Skeletal muscle satellite cell (primary cell): ENCODE data around the gene APOL1.
"Not testable (repeated sequence)": the region's sequence is repeated elsewhere in the genome, so short reads cannot be mapped to it uniquely, and the experiment has no call there.

Source experiments
- H3K27me3 ChIP-seq: 2 replicates; pipeline ENCODE4 v1.7.0; 2013; ENCODE audit warnings: low read length; ENCODE audit not compliant: control insufficient read depth, insufficient read depth
- H3K36me3 ChIP-seq: 2 replicates; pipeline ENCODE4 v1.7.0; 2013; ENCODE audit warnings: mild to moderate bottlenecking, control low read depth, low read length; ENCODE audit not compliant: insufficient read depth
- H3K4me1 ChIP-seq: 2 replicates; pipeline ENCODE4 v1.7.0; 2013; ENCODE audit warnings: low read length; ENCODE audit not compliant: control insufficient read depth, insufficient read depth
- H3K4me2 ChIP-seq: 2 replicates; pipeline ENCODE4 v1.7.0; 2013; ENCODE audit warnings: mild to moderate bottlenecking, low read length
- H3K4me3 ChIP-seq: 2 replicates; pipeline ENCODE4 v1.7.0; 2013; ENCODE audit warnings: low read length
- H3K9ac ChIP-seq: 2 replicates; pipeline ENCODE4 v1.7.0; 2013; ENCODE audit warnings: mild to moderate bottlenecking, low read depth, low read length, moderate library complexity
- H3K9me3 ChIP-seq: replicated peaks from 2 replicates; pipeline ENCODE4 v1.7.0; 2013; ENCODE audit warnings: mild to moderate bottlenecking, control low read depth, low read length

The APOL1 gene

DNA sequence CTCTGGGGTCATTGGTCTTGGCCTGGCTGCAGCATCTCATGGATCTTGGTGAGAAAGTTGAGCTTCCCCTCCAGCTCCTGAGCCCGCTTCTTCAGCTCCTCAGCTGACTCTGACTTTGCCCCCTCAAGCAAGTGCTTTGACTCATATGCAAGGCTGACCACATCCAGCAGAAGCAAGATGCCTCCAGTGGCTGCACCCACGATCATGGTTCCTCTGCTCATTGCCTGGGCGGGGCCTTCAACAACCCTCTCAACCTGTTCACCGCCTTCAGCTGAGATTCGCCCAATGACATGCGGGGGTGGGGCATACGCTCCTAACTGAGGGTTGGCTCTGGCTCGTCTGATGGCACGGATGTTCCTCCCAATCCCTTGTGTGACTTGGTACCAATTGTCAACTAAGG lies 25.5 kb upstream of the APOL1 start:
- Histone ChIP-seq H3K36me3 (peaks cover 38% of the 10 kb centered on the region), H3K27me3 (no peaks in the 10 kb centered on the region), H3K9ac (no peak overlapping the region), H3K9me3 (no peaks in the 10 kb centered on the region), H3K4me1 (no peaks in the 10 kb centered on the region), H3K4me2 (no peak overlapping the region), H3K4me3 (no peak overlapping the region)

DNA sequence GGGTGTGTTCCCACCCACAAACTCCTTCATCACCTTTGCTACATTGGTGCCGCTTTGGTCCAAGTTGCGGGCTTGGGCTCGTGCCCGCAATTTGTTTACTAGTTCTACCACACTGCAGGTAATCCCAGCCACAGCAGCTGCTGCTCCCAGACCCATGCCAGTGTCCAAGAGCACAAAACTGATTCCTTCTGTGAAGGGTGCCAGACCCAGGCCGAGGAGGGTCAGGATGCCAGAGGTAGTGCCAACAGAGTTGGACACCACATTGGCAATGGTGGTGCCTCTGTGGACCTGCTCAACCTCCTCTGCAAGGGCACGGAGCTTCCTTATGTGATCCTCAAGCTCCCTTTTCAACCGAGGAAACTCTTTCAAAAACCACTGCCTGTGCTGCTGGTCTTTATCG lies 25.1 kb upstream of the APOL1 start:
- H3K9ac ChIP-seq, result no peak overlapping the region
- H3K4me2 ChIP-seq, result no peak overlapping the region
- no peak overlapping the region for H3K4me3 ChIP-seq
- H3K9me3 ChIP-seq, result no peaks in the 10 kb centered on the region
- no peaks in the 10 kb centered on the region for H3K27me3 ChIP-seq
- H3K4me1 ChIP-seq, result no peaks in the 10 kb centered on the region
- H3K36me3 ChIP-seq, result peaks cover 42% of the 10 kb centered on the region

DNA sequence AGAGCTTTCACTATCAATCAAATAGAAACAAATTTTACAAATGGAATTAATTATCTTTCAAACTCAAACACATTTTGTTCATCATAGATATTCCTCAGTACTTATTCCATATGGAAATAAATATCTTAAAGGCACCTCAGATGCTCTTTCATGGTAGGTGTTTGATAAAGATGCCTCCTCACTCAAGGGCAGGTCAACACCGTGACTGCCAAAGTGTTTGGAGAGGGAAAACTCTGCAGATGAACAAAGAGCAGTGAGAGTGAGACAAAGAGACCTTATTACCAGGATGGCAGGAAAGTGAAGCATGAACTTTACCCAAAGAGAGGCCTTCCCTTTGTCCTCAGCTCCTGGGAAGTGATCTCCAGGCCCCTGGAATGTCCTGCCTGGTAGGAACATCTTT lies 24.6 kb upstream of the APOL1 start:
- H3K9me3 ChIP-seq, H3K4me3 ChIP-seq, H3K9ac ChIP-seq, H3K4me1 ChIP-seq, H3K4me2 ChIP-seq, H3K27me3 ChIP-seq: not testable (repeated sequence)
- peaks cover 48% of the 10 kb centered on the region for H3K36me3 ChIP-seq

DNA sequence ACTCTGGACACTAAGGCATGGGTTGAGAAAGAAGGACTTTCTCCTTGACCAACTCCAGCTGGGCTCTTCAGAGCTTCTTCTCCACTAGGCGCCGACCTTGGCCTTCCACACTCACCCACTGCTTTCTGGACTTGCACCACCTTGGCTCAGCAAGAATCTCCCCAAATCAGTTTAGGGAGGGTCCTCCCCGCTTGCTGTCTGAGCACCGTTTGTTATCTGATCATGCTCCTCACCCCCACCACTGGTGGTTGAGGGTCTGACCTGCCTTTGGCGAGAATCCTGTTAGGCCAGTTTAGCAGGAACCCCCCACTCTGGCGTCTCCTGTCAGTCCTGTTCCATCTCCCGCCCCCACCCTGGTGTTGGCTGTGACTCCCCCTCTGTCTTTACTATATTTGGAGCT lies 24.0 kb upstream of the APOL1 start:
- Histone ChIP-seq H3K9me3 (no peaks in the 10 kb centered on the region), H3K4me3 (no peak overlapping the region), H3K4me1 (no peaks in the 10 kb centered on the region), H3K4me2 (no peak overlapping the region), H3K9ac (no peak overlapping the region), H3K27me3 (no peaks in the 10 kb centered on the region), H3K36me3 (peaks cover 50% of the 10 kb centered on the region)

DNA sequence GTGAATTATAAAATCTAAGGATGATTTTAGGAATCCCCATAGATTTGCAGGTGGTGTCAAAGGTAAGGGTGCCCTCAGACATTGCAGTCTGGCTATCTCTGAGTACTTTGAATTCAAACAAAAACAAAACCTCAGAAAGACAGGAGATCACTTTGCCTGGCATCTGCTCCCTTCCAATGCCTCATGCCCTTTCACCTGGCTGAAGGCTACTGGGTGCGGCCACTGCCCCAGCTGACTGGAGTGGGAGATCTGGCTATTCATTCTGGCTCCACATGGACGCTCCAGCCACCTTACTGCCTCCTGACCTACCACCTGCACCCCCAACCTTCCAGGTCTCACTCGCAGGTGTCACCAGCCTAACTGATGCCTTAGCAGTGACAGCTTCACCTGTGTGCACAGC lies 23.3 kb upstream of the APOL1 start:
- not testable (repeated sequence) for H3K4me1 ChIP-seq, H3K4me3 ChIP-seq, H3K27me3 ChIP-seq, H3K4me2 ChIP-seq, H3K9me3 ChIP-seq, H3K9ac ChIP-seq
- H3K36me3 ChIP-seq, result peaks cover 50% of the 10 kb centered on the region

DNA sequence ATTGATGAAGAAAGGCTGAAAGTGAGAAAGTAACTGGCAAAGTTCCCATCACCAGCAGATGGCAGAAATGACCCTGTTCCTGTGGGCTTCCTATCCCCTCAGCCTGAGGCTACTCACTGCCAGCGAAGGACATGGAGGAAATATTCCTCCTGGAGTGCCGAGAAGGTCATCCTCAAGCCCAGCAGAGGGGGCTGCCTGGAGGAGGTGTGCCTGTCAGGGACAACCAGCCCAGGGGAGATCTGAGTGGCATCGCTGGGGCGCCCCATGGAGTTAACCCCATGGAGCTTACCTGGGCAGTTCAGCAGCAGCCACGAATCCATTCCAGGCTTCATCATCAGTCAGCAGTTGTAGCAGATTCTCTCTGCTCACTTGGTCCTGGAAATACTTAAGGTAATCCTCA lies 21.9 kb upstream of the APOL1 start:
- not testable (repeated sequence) for H3K4me2 ChIP-seq, H3K4me3 ChIP-seq, H3K27me3 ChIP-seq, H3K9me3 ChIP-seq, H3K9ac ChIP-seq, H3K4me1 ChIP-seq
- H3K36me3 ChIP-seq, result peaks cover 50% of the 10 kb centered on the region

DNA sequence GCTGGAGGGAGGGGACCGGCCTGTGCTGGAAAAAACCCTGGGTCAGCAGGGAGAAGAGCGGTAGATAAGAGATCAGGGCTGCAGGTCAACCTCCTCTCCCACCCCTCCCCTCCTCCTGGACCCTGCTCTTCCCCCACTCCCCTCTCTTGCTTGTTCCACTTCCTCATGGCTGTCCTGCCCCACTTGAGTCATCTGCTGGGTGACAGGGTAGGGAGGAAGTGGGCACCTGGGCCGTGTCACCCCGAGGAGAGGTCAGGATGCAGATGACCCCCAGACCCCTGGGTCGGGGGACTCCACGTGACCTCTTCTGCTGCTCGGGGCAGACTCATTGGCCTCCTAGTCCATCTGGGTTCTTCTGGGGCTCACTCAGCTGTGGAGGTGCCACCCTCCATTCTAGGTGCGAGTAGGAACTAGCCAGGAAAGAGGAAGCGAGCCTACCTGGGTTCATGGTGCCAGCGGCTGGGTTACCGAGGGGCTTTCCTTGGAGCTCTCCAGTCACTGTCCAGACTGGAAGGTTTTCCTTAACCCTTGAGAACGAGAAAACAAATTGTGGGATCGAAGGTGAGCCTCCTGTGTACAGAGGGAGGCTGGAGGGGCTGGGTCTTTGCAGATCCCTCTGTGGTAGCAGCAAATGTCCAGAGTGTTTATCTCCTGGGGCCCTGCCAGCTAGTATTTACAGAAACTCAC lies 20.1 kb upstream of the APOL1 start:
- H3K27me3 ChIP-seq, result no peaks in the 10 kb centered on the region
- H3K9ac ChIP-seq, result no peak overlapping the region
- peaks cover 12% of the 10 kb centered on the region for H3K4me1 ChIP-seq
- no peak overlapping the region for H3K4me2 ChIP-seq
- no peaks in the 10 kb centered on the region for H3K9me3 ChIP-seq
- peaks cover 47% of the 10 kb centered on the region for H3K36me3 ChIP-seq
- no peak overlapping the region for H3K4me3 ChIP-seq

DNA sequence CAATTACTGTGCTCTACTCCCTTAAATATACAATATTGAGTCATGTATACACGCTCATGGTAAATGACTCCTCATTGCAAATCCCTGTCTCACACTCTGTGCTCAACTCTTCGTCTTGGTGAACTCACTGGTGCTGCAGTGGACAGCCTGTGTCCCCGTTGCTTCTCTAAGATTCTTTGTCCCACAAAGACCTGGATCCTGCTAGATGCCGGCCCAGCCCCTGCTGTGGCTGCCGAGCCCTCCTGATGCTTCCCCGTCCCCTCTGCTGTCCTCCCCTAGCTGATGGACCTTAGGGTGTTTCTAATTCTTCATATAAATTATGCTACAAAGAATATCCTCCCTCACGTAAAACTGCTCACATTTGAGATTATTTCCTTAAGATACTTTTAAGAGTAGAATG lies 19.1 kb upstream of the APOL1 start:
- Histone ChIP-seq H3K9ac (no peak overlapping the region), H3K4me3 (no peak overlapping the region), H3K9me3 (no peaks in the 10 kb centered on the region), H3K4me1 (peaks cover 21% of the 10 kb centered on the region), H3K27me3 (no peaks in the 10 kb centered on the region), H3K4me2 (no peak overlapping the region), H3K36me3 (peaks cover 43% of the 10 kb centered on the region)

DNA sequence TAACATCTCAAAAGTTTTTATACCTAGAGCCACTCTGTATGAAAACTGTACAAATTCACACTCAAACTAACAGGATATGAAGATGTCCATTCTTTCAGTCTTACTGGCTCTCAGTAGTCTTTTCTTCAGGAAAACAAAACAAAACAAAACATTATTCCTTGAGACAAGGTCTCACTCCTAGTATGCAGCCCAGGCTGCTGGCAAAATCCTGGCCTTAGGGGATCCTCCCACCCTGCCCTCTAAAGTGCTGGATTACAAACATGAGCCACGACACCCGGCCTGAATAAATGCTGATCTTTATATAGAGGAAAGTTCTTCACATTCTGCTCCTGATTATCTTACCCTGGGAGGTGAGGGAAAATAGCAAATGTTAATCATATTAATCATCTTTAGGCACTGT lies 18.7 kb upstream of the APOL1 start:
- peaks cover 21% of the 10 kb centered on the region for H3K4me1 ChIP-seq
- H3K27me3 ChIP-seq, result no peaks in the 10 kb centered on the region
- H3K4me2 ChIP-seq, result no peak overlapping the region
- H3K9ac ChIP-seq, result no peak overlapping the region
- H3K36me3 ChIP-seq, result peaks cover 40% of the 10 kb centered on the region
- H3K9me3 ChIP-seq, result no peaks in the 10 kb centered on the region
- H3K4me3 ChIP-seq, result no peak overlapping the region

DNA sequence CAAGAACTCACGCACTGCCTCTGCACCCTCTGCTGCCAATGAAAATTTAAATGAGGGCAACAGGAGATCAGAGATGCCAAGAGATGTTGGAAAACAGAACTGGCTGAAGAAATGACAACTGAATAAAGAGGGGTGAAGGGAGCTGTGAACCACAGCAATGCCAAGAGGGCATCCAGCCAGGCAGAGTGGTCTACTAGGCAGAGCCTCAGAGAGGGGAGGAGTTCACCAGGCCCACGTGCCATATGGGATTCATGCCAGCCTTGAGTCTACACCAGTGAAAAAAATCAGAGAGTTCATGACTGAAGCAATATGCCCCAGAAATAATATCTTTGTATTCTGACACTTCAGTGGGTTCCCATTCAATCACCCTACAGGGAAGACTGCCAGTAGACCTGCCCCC lies 18.0 kb upstream of the APOL1 start:
- Histone ChIP-seq H3K36me3 (peaks cover 40% of the 10 kb centered on the region), H3K9me3 (no peaks in the 10 kb centered on the region), H3K9ac (no peak overlapping the region), H3K4me2 (no peak overlapping the region), H3K4me3 (no peak overlapping the region), H3K27me3 (no peaks in the 10 kb centered on the region), H3K4me1 (peaks cover 25% of the 10 kb centered on the region)

DNA sequence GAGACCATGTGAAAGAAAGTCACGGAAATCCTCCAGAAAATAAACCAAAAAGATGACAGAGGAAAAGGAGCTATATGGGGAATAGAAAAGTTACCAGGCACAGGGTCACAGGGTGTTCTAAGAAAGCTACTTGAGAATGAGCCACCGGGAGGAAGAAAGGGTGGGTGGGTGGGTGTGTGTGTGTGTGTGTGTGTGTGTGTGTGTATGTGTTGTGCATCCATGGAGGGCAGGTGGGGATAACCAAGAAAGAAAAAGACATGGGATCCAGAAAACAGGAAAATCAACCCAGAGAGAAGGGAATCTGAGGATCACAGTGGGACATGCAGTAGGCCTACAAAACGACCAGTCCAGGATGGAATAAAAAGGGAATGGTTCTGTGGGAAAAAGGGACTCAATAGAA lies 17.3 kb upstream of the APOL1 start:
- no peak overlapping the region for H3K4me2 ChIP-seq
- H3K4me3 ChIP-seq, result no peak overlapping the region
- H3K27me3 ChIP-seq, result no peaks in the 10 kb centered on the region
- no peak overlapping the region for H3K9ac ChIP-seq
- no peaks in the 10 kb centered on the region for H3K9me3 ChIP-seq
- peaks cover 28% of the 10 kb centered on the region for H3K4me1 ChIP-seq
- H3K36me3 ChIP-seq, result peaks cover 33% of the 10 kb centered on the region

DNA sequence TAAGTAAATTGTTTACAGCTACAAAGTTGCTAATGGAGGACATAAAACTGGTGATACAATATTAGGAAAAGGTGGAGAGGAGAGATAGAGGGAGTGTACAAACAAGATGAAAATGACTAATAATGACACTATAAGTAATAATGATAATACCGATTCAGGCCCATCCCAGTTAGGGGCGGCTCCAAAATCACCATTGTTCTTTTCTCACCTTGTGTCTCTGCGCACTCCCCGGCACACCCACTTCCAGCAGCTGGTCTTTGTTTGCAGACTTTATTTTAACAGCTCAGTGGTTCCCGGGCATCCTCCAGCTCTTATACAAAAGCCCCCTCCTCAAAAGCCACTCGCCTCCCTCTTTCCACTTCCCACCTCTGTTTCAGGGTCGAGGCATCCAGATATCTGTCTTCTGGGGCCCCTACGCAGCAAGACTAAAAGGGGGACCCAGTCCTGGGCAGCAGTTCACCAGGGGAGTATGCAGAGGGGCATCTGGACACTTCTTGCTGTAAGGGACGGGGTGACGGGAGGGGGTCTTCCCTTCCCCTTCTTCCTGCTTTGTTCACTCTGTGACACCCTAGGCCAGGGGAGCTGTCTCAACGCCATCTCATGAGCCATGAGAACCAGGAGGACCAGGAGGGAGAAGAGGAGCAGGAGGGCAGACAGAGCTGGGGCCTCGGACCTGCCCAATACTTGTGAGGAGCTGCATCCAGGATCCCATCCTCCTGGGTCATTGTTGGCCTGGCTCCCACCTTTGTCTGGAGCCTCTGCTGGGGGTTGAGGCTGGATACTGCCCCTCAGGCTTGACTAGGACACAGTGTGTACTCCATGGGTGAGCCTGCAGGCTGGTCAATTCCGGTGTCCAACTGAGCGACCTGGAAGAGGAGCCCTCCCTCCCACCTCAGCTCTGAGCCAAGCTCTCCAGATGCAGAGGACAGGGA lies 16.3 kb upstream of the APOL1 start:
- H3K4me1 ChIP-seq, result peaks cover 28% of the 10 kb centered on the region
- H3K4me3 ChIP-seq, result peak overlapping the region; percentile 79

More for the DNA sequence above, 16.3 kb upstream of the APOL1 start:
- H3K4me2 ChIP-seq, result peak overlapping the region; percentile 100
- H3K9me3 ChIP-seq, result no peaks in the 10 kb centered on the region
- H3K9ac ChIP-seq, result peak overlapping the region; percentile 84
- no peaks in the 10 kb centered on the region for H3K27me3 ChIP-seq
- peaks cover 23% of the 10 kb centered on the region for H3K36me3 ChIP-seq
